ENCODE results near the gene VAPA. TPM values are rescaled to one million over a fixed set of nuclear protein-coding genes. Genes with fewer than 3 reads are reported as not detected.
A peak's percentile ranks its signal among the peaks of the same experiment; 100 is the strongest.

Gene VAPA
- total and polyA plus RNA-seq, 9 of the 15 experiments (the other 6 are each of a cell fraction or from before 2014, with no cell fraction given): 219 to 902 (median 526) TPM

DNA sequence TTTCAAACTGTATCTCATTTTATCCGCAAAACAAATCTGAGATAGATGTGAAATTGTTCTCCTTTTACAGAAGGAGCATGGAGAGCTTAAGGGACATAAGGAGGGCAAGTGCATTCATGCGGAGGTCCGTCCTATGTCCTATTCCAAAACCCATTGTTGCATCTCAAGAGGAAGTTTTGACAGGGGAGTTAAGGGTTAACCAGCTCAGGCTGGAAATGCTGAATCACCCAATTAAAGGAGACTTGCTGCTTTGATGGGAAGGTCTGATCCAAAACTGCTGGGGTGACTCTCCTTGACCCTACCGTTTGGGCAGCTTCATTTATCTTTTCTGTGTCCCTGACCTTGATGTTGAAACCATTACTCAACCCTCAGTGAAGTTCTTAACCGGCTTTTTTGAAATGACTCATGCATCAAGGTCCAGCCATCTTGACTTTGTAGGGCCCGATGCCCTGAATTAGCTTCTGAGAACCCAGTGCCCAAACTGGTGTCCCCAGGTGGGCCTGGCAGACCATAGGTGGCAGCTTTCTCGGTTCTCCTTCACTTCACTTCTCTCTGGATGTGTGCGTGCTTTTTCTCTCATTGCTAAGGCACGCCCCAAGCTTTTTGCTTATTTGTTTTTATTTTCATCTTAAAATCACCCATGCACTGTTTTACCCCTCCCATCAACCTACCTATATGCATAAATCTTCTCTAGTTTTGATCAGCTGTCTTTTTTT lies 43.9 kb upstream of the VAPA start (continued):
- TF ChIP-seq, protein P1, sequence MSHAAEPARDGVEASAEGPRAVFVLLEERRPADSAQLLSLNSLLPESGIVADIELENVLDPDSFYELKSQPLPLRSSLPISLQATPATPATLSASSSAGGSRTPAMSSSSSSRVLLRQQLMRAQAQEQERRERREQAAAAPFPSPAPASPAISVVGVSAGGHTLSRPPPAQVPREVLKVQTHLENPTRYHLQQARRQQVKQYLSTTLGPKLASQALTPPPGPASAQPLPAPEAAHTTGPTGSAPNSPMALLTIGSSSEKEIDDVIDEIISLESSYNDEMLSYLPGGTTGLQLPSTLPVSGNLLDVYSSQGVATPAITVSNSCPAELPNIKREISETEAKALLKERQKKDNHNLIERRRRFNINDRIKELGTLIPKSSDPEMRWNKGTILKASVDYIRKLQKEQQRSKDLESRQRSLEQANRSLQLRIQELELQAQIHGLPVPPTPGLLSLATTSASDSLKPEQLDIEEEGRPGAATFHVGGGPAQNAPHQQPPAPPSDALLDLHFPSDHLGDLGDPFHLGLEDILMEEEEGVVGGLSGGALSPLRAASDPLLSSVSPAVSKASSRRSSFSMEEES (CRISPR knock-in tag; IDR thresholded peaks at IDR 0.05): no peak
- TF ChIP-seq SMC3 (conservative IDR thresholded peaks at IDR 0.05; ENCODE audit: insufficient read depth, low read depth, low read length) (0 out of 2 replicates have a peak, but pooled peaks have one; percentile 16), BCOR (IDR thresholded peaks at IDR 0.05) (no peak), EP300 (IDR thresholded peaks at IDR 0.05; ENCODE audit: low read length) (peak; percentile 99), GABPB1 (CRISPR knock-in tag; IDR thresholded peaks at IDR 0.05) (no peak), JUND (IDR thresholded peaks at IDR 0.05; ENCODE audit: borderline replicate concordance, low read depth, low read length) (peak; percentile 98), JUND (tag; IDR thresholded peaks at IDR 0.05; ENCODE audit: borderline replicate concordance, low read depth, low read length) (peak; percentile 99), ETV1 (tag; conservative IDR thresholded peaks at IDR 0.05; ENCODE audit: low read depth) (peak; percentile 80), CREB1 (IDR thresholded peaks at IDR 0.05) (no peak), CREB1 (CRISPR knock-in tag; IDR thresholded peaks at IDR 0.05) (no peak), BRF1 (IDR thresholded peaks at IDR 0.05; ENCODE audit: borderline replicate concordance, extremely low read depth, insufficient read length) (no peak), ZNF445 (CRISPR knock-in tag; IDR thresholded peaks at IDR 0.05; ENCODE audit: low read depth) (no peak), TRIM28 (IDR thresholded peaks at IDR 0.05) (0 out of 2 replicates have a peak, but pooled peaks have one; percentile 50), KDM4B (IDR thresholded peaks at IDR 0.05; ENCODE audit: borderline replicate concordance in 2 of 2, low read depth in 1 of 2) (no peak; a peak in 1 of 4 replicates), ZNF75A (CRISPR knock-in tag; IDR thresholded peaks at IDR 0.05) (no peak), RBM14 (IDR thresholded peaks at IDR 0.05; ENCODE audit: borderline replicate concordance, insufficient read depth, low read depth, low read length) (no peak), KAT8 (IDR thresholded peaks at IDR 0.05; ENCODE audit: low read depth) (peak; percentile 7; the same call in 1 of the 2 replicates), SMAD1 (IDR thresholded peaks at IDR 0.05; ENCODE audit: low read depth, low read length, partially characterized antibody) (peak; percentile 37)
- TF ChIP-seq, protein P2, sequence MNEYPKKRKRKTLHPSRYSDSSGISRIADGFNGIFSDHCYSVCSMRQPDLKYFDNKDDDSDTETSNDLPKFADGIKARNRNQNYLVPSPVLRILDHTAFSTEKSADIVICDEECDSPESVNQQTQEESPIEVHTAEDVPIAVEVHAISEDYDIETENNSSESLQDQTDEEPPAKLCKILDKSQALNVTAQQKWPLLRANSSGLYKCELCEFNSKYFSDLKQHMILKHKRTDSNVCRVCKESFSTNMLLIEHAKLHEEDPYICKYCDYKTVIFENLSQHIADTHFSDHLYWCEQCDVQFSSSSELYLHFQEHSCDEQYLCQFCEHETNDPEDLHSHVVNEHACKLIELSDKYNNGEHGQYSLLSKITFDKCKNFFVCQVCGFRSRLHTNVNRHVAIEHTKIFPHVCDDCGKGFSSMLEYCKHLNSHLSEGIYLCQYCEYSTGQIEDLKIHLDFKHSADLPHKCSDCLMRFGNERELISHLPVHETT (CRISPR knock-in tag; conservative IDR thresholded peaks at IDR 0.05 in 1 of 2, IDR thresholded peaks at IDR 0.05 in 1 of 2): peak in 1 of 2 experiments; percentile 72; a peak in 2 of 4 replicates
